DND-41 (cell line): ENCODE data around the gene FAIM.

Experiments used
- ATAC-seq: fragments of 200-7000 bp; cut with Tn5 transposase; 3 replicates; pipeline ENCODE4 v1.9.1; 2021; ENCODE audit warnings: low read depth; ENCODE audit not compliant: insufficient read depth
- DNase-seq: peaks from one replicate; pipeline ENCODE4 v3.0.0-alpha.2; 2020
- H2AFZ ChIP-seq: 2 replicates; pipeline ENCODE4 v1.6.0; 2012; ENCODE audit warnings: low read depth, low read length
- H3K27ac ChIP-seq: 2 replicates; pipeline ENCODE4 v1.5.1; 2012; ENCODE audit warnings: low read length, inconsistent platforms
- H3K27me3 ChIP-seq: fragments of 200-600 bp; sonication (generic); 2 replicates; pipeline ENCODE4 v1.6.0; 2012; ENCODE audit warnings: low read length, mild to moderate bottlenecking, inconsistent platforms; ENCODE audit not compliant: insufficient read depth, poor library complexity
- H3K36me3 ChIP-seq: 2 replicates; pipeline ENCODE4 v1.5.1; 2012; ENCODE audit warnings: low read length, inconsistent platforms; ENCODE audit not compliant: insufficient read depth
- H3K4me1 ChIP-seq: 2 replicates; pipeline ENCODE4 v1.5.1; 2012; ENCODE audit warnings: mild to moderate bottlenecking, low read length; ENCODE audit not compliant: insufficient read depth
- H3K4me2 ChIP-seq: 2 replicates; pipeline ENCODE4 v1.6.0; 2012; ENCODE audit warnings: mild to moderate bottlenecking, moderate library complexity, low read length, inconsistent platforms; ENCODE audit not compliant: insufficient read depth
- H3K4me3 ChIP-seq, 2 experiments: fragments of 200-600 bp in 1 of 2; shearing (Covaris generic) in 1 of 2; 2 replicates each; pipeline ENCODE4 v1.5.1; 2012 to 2016; ENCODE audit warnings: inconsistent platforms in 2 of 2, low read length in 2 of 2, mild to moderate bottlenecking in 2 of 2, low read depth in 1 of 2, moderate library complexity in 1 of 2
- H3K79me2 ChIP-seq: 2 replicates; pipeline ENCODE4 v1.6.0; 2012; ENCODE audit warnings: low read length, inconsistent platforms; ENCODE audit not compliant: insufficient read depth
- H3K9ac ChIP-seq: 2 replicates; pipeline ENCODE4 v1.6.0; 2012; ENCODE audit warnings: low read depth, mild to moderate bottlenecking, inconsistent platforms, low read length, moderate library complexity
- H3K9me3 ChIP-seq: 2 replicates; pipeline ENCODE4 v1.5.1; 2012; ENCODE audit warnings: low read length, moderate library complexity, mild to moderate bottlenecking, inconsistent platforms; ENCODE audit not compliant: insufficient read depth, severe bottlenecking
- H4K20me1 ChIP-seq: 2 replicates; pipeline ENCODE4 v1.6.0; 2012; ENCODE audit warnings: low read length; ENCODE audit not compliant: insufficient read depth
- CTCF ChIP-seq: IDR thresholded peaks from 2 replicates; pipeline ENCODE4 v1.5.1; 2012; ENCODE audit warnings: borderline replicate concordance, low read length, moderate library complexity, mild to moderate bottlenecking; ENCODE audit not compliant: poor library complexity, severe bottlenecking; ENCODE audit errors: extremely low read depth
- EZH2 ChIP-seq: IDR thresholded peaks from 3 replicates; pipeline ENCODE4 v1.6.1; 2012; ENCODE audit warnings: borderline replicate concordance, low read depth, mild to moderate bottlenecking, moderate library complexity, low read length, inconsistent platforms; ENCODE audit not compliant: severe bottlenecking

Gene FAIM

GRCh38 chr3:138681463-138682220, 73.1 kb downstream of the FAIM start:
- Histone ChIP-seq H3K27me3 (no peaks in the 10 kb centered on the region), H3K9ac (no peak overlapping the region), H3K4me2 (no peak overlapping the region), H4K20me1 (no peaks in the 10 kb centered on the region), H3K4me3 (no peak overlapping the region), H3K9me3 (peaks cover 7% of the 10 kb centered on the region), H2AFZ (no peak overlapping the region), H3K36me3 (peaks cover 32% of the 10 kb centered on the region), H3K4me1 (no peaks in the 10 kb centered on the region), H3K79me2 (no peaks in the 10 kb centered on the region), H3K27ac (no peak overlapping the region)
- DNase-seq = no peak
- ATAC-seq = no peak
- TF ChIP-seq CTCF = no peak
- TF ChIP-seq EZH2 = no peak

GRCh38 chr3:138682648-138683047, 74.1 kb downstream of the FAIM start:
- Histone ChIP-seq H3K79me2 (no peaks in the 10 kb centered on the region), H3K27me3 (no peaks in the 10 kb centered on the region), H3K4me2 (no peak overlapping the region), H3K27ac (no peak overlapping the region), H2AFZ (no peak overlapping the region), H3K4me3 (no peak overlapping the region), H3K9ac (no peak overlapping the region), H3K36me3 (peaks cover 22% of the 10 kb centered on the region), H4K20me1 (no peaks in the 10 kb centered on the region), H3K4me1 (no peaks in the 10 kb centered on the region), H3K9me3 (no peaks in the 10 kb centered on the region)
- TF ChIP-seq CTCF (no peak), EZH2 (no peak)
- ATAC-seq = no peak
- no peak for DNase-seq
